BJ (cell line): Measurements from ENCODE around the gene SELENOO. TPM values are rescaled to one million over a fixed set of nuclear protein-coding genes. Genes with fewer than 3 reads are reported as not detected.

Experiments used
- CTCF ChIA-PET: fragments of 350-600 bp; formaldehyde crosslinking; extraction: SDS; loops from one replicate; lab custom pipeline; 2021; ENCODE audit warnings: antibody characterized with exemption, inconsistent platforms; lab: Yijun Ruan, JAX
- POLR2A ChIA-PET: fragments of 300-600 bp; sonication (Branson Sonifier 250); formaldehyde crosslinking; extraction: SDS; loops from one replicate; lab custom pipeline; 2021; ENCODE audit warnings: antibody characterized with exemption; lab: Charles Lee
- DNase-seq: peaks from one replicate; pipeline ENCODE4 v3.0.0-alpha.2; 2011; ENCODE audit warnings: low read depth
- H3K27me3 ChIP-seq: 2 replicates; pipeline ENCODE4 v1.6.0; 2011; ENCODE audit warnings: low read length; ENCODE audit not compliant: control insufficient read depth, insufficient read depth
- H3K36me3 ChIP-seq: 2 replicates; pipeline ENCODE4 v1.5.1; 2011; ENCODE audit warnings: low read length; ENCODE audit not compliant: control insufficient read depth, insufficient read depth
- H3K4me3 ChIP-seq: 2 replicates; pipeline ENCODE4 v1.5.1; 2011; ENCODE audit warnings: low read depth, mild to moderate bottlenecking, control low read depth, low read length
- polyA plus RNA-seq: library from polyadenylated mRNA; depleted of rRNA; stranded (reverse); fragments of >200 nt; gene quantifications from 2 replicates; pipeline ENCODE4 v1.2.3, GENCODE V29; 2011
- TF ChIP-seq, protein P1 (sequence below): IDR thresholded peaks from 2 replicates; pipeline ENCODE4 v1.5.1; 2011; ENCODE audit warnings: low read depth, mild to moderate bottlenecking, control low read depth, inconsistent platforms, low read length, moderate library complexity; ENCODE audit not compliant: insufficient read depth

SELENOO gene
- polyA plus RNA-seq, 1 experiment = 16.7 TPM

GRCh38 chr22:50229370-50229769 is 28.6 kb downstream of the SELENOO start:
- Histone ChIP-seq H3K36me3 (peaks cover 17% of the 10 kb centered on the region), H3K27me3 (no peaks in the 10 kb centered on the region), H3K4me3 (no peak overlapping the region)
- ChIA-PET POLR2A (no interaction called here), CTCF (interaction anchor here (1.1 to 1.4 kb wide), 2 partner anchors 10 to 12 kb away, joined by 4 to 5 read pairs; no protein-coding TSS in a partner anchor)
- TF ChIP-seq, protein P1, sequence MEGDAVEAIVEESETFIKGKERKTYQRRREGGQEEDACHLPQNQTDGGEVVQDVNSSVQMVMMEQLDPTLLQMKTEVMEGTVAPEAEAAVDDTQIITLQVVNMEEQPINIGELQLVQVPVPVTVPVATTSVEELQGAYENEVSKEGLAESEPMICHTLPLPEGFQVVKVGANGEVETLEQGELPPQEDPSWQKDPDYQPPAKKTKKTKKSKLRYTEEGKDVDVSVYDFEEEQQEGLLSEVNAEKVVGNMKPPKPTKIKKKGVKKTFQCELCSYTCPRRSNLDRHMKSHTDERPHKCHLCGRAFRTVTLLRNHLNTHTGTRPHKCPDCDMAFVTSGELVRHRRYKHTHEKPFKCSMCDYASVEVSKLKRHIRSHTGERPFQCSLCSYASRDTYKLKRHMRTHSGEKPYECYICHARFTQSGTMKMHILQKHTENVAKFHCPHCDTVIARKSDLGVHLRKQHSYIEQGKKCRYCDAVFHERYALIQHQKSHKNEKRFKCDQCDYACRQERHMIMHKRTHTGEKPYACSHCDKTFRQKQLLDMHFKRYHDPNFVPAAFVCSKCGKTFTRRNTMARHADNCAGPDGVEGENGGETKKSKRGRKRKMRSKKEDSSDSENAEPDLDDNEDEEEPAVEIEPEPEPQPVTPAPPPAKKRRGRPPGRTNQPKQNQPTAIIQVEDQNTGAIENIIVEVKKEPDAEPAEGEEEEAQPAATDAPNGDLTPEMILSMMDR = no peak
- DNase-seq = no peak

DNA sequence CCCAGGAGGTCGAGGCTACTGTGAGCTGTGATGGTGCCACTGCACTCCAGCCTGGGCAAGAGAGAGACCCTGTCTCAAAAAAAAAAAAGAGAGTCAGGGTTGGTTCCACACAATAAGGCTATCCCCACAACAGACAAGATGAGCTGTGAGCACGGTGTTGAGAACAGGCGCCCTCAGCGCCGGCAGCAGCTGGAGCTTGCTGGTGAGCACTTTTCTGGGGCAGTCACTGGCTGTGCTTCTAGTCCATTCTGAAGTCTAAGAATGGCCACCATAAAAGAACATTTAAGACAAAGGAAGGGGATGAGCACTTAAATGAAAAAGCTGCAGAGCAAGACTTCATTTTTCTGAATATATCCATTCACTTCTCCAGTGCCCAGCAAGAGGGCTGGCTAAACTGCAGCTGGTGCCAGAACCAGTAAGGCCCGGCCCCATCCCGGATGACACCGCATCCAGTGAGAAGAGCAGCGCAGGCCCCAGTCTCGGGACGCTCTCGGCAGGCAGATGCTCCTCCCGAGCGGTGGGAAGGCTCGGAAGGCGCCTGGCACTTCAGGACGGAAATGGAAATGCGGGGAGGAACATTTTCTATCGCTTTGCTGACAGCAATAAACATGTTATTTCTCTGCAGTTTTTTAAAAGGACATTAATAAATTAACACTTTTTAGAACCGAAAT is 31.8 kb downstream of the SELENOO start:
- ChIA-PET POLR2A (interaction anchor here (0.6 kb wide), 1 partner anchor 11 kb away, joined by 4 read pairs; no protein-coding TSS in a partner anchor), CTCF (interaction anchor here (0.8 to 3.3 kb wide), 4 partner anchors 9 to 264 kb away, joined by 3 to 26 read pairs (median 5); no protein-coding TSS in a partner anchor)
- no peaks in the 10 kb centered on the region for H3K27me3 ChIP-seq
- no peak for DNase-seq
- peaks cover 14% of the 10 kb centered on the region for H3K36me3 ChIP-seq
- TF ChIP-seq, protein P1 = no peak
- no peak overlapping the region for H3K4me3 ChIP-seq

DNA sequence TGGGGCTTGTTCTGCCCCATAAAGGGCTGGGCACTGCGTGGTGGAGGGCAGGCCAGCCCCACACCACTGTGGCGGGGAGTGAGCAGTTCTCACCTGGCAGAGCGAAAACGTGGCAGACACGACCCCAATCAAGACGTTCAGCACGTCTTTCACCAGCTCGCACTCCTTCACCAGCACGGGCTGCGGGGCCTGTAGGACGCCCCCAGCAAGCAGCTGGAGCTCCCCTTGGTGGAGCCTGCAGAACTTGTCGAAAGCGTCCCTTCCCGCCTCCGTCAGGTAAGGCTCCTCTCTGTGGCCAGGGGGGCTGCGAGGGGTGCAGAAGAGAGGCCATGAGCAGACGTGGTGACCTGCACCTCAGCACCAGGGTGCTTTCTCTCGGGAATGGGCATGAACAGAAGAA is 32.4 kb downstream of the SELENOO start:
- ChIA-PET CTCF (interaction anchor here (1.3 to 3.3 kb wide), 3 partner anchors 8 to 109 kb away, joined by 3 to 26 read pairs (median 6); no protein-coding TSS in a partner anchor), POLR2A (no interaction called here)
- TF ChIP-seq, protein P1 = no peak
- Histone ChIP-seq H3K27me3 (no peaks in the 10 kb centered on the region), H3K4me3 (no peak overlapping the region), H3K36me3 (peaks cover 14% of the 10 kb centered on the region)
- DNase-seq = no peak

- TF ChIP-seq, protein P1 = peak; percentile 54
- H3K27me3 ChIP-seq = no peaks in the 10 kb centered on the region
- DNase-seq = no peak
- H3K36me3 ChIP-seq = peaks cover 21% of the 10 kb centered on the region
- no peak overlapping the region for H3K4me3 ChIP-seq
- ChIA-PET POLR2A (no interaction called here), CTCF (interaction anchor here (0.8 to 1.7 kb wide), 8 partner anchors 9 to 132 kb away, joined by 3 to 9 read pairs (median 4); no protein-coding TSS in a partner anchor)
These were observed 36.1 kb downstream of the SELENOO start for GRCh38 chr22:50236731-50237409.

DNA sequence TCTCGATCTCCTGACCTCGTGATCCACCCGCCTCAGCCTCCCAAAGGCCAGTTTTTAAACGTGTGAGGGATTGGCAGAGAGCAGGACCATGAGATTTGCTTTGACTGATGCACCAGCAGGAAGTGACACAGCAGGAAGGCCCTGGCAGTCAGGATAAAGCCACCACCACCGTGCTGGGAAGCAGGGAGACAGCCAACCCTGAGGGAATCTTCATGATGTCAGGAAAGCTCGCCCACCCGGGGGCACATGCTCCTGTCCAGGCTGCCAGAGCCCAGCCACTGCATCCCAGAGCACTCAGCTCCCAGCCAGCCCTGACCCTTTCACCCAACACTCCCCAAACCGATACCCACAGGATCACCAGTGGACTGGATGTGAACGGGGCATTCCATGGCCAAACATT is 37.9 kb downstream of the SELENOO start:
- no peak overlapping the region for H3K4me3 ChIP-seq
- H3K27me3 ChIP-seq = no peaks in the 10 kb centered on the region
- TF ChIP-seq, protein P1 = no peak
- ChIA-PET POLR2A (no interaction called here), CTCF (interaction anchor here (0.6 to 1.4 kb wide), 6 partner anchors 9 to 287 kb away, joined by 3 to 6 read pairs (median 4); partner anchors contain the start of gene SCO2)
- H3K36me3 ChIP-seq = peaks cover 17% of the 10 kb centered on the region
- no peak for DNase-seq
